ENCODE data around the gene NEK9. TPM values are rescaled to one million over a fixed set of nuclear protein-coding genes. Genes with fewer than 3 reads are reported as not detected.

NEK9 gene
- total and polyA plus RNA-seq, 4 donors, result 23.1 to 76.3 (median 53.3) TPM

DNA sequence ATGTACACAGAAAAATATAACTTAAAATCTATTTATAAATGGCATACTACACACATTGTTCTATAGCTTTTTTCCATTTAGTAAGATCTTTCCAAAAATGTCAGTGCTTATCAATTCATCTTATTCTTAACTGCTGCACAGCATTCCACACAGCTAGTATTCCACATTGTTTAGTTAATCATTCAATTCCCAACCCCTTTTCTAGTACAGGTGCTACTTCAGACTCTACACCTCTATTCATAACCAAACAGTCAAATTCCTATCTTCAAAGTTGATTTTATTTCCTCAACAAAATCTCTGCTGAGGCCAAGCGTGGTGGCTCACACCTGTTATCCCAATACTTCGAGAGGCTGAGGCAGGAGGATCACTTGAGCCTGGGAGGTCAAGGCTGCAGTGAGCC is 12.3 kb upstream of the NEK9 start:
- H3K27me3 ChIP-seq (ENCODE audit: control insufficient read depth in 3 of 3, insufficient read depth in 3 of 3, low read length in 2 of 3), result no peaks in the 10 kb centered on the region
- DNase-seq, result peak in 1 of 3 donors; percentile 23
- ATAC-seq (ENCODE audit: insufficient read depth, low FRiP score), result no peak
- H3K4me1 ChIP-seq (ENCODE audit: control insufficient read depth in 5 of 5, insufficient read depth in 5 of 5, low read length in 5 of 5), result peaks cover 0 to 12% (median 2%) of the 10 kb centered on the region in 5 donors
- WGBS, 2 donors, result 75 to 91% methylated on average over 2 of the region's 2 CpGs
- H3K9ac ChIP-seq (ENCODE audit: insufficient read depth in 1 of 2, low read length in 2 of 2), result no peak overlapping the region
- no peak overlapping the region for H3K27ac ChIP-seq (ENCODE audit: low read depth in 1 of 2, low read length in 1 of 2)
- no peaks in the 10 kb centered on the region for H3K9me3 ChIP-seq (ENCODE audit: control insufficient read depth in 4 of 4, insufficient read depth in 3 of 4, low read length in 3 of 4)
- H3K4me3 ChIP-seq, result no peak overlapping the region
- TF ChIP-seq, protein P1, sequence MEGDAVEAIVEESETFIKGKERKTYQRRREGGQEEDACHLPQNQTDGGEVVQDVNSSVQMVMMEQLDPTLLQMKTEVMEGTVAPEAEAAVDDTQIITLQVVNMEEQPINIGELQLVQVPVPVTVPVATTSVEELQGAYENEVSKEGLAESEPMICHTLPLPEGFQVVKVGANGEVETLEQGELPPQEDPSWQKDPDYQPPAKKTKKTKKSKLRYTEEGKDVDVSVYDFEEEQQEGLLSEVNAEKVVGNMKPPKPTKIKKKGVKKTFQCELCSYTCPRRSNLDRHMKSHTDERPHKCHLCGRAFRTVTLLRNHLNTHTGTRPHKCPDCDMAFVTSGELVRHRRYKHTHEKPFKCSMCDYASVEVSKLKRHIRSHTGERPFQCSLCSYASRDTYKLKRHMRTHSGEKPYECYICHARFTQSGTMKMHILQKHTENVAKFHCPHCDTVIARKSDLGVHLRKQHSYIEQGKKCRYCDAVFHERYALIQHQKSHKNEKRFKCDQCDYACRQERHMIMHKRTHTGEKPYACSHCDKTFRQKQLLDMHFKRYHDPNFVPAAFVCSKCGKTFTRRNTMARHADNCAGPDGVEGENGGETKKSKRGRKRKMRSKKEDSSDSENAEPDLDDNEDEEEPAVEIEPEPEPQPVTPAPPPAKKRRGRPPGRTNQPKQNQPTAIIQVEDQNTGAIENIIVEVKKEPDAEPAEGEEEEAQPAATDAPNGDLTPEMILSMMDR (IDR thresholded peaks at IDR 0.05; ENCODE audit: control extremely low read depth, extremely low read depth), result no peak
- H3K36me3 ChIP-seq (ENCODE audit: control insufficient read depth in 4 of 4, insufficient read depth in 4 of 4, low read length in 4 of 4), result peaks cover 7 to 14% (median 12%) of the 10 kb centered on the region in 4 donors

- 30 to 42% methylated on average over 1 of the region's 1 CpG for WGBS, 2 donors
- Histone ChIP-seq H3K4me1 (ENCODE audit: control insufficient read depth in 5 of 5, insufficient read depth in 5 of 5, low read length in 5 of 5) (peaks cover 0 to 12% (median 2%) of the 10 kb centered on the region in 5 donors), H3K36me3 (ENCODE audit: control insufficient read depth in 4 of 4, insufficient read depth in 4 of 4, low read length in 4 of 4) (peaks cover 11 to 17% (median 14%) of the 10 kb centered on the region in 4 donors), H3K9me3 (ENCODE audit: control insufficient read depth in 4 of 4, insufficient read depth in 3 of 4, low read length in 3 of 4) (no peaks in the 10 kb centered on the region), H3K27me3 (ENCODE audit: control insufficient read depth in 3 of 3, insufficient read depth in 3 of 3, low read length in 2 of 3) (no peaks in the 10 kb centered on the region), H3K27ac (ENCODE audit: low read depth in 1 of 2, low read length in 1 of 2) (no peak overlapping the region), H3K4me3 (no peak overlapping the region), H3K9ac (ENCODE audit: insufficient read depth in 1 of 2, low read length in 2 of 2) (peak overlapping the region in 1 of 2 donors; percentile 38)
- no peak for ATAC-seq (ENCODE audit: insufficient read depth, low FRiP score)
- TF ChIP-seq, protein P1 (IDR thresholded peaks at IDR 0.05; ENCODE audit: control extremely low read depth, extremely low read depth), result no peak
- peak in 2 of 3 donors; percentile 56 to 58 for DNase-seq
These were observed 11.6 kb upstream of the NEK9 start for GRCh38 chr14:75138492-75138891.

GRCh38 chr14:75134644-75135043 is 7.8 kb upstream of the NEK9 start:
- Histone ChIP-seq H3K27me3 (ENCODE audit: control insufficient read depth in 3 of 3, insufficient read depth in 3 of 3, low read length in 2 of 3) (no peaks in the 10 kb centered on the region), H3K36me3 (ENCODE audit: control insufficient read depth in 4 of 4, insufficient read depth in 4 of 4, low read length in 4 of 4) (peaks cover 11 to 27% (median 16%) of the 10 kb centered on the region in 4 donors), H3K4me3 (no peak overlapping the region), H3K9me3 (ENCODE audit: control insufficient read depth in 4 of 4, insufficient read depth in 3 of 4, low read length in 3 of 4) (no peaks in the 10 kb centered on the region), H3K4me1 (ENCODE audit: control insufficient read depth in 5 of 5, insufficient read depth in 5 of 5, low read length in 5 of 5) (peaks cover 0 to 16% (median 4%) of the 10 kb centered on the region in 5 donors), H3K27ac (ENCODE audit: low read depth in 1 of 2, low read length in 1 of 2) (no peak overlapping the region), H3K9ac (ENCODE audit: insufficient read depth in 1 of 2, low read length in 2 of 2) (no peak overlapping the region)
- TF ChIP-seq, protein P1 (IDR thresholded peaks at IDR 0.05; ENCODE audit: control extremely low read depth, extremely low read depth), result no peak
- DNase-seq, result no peak
- 84 to 87% methylated on average over 6 of the region's 6 CpGs for WGBS, 2 donors
- ATAC-seq (ENCODE audit: insufficient read depth, low FRiP score), result no peak

DNA sequence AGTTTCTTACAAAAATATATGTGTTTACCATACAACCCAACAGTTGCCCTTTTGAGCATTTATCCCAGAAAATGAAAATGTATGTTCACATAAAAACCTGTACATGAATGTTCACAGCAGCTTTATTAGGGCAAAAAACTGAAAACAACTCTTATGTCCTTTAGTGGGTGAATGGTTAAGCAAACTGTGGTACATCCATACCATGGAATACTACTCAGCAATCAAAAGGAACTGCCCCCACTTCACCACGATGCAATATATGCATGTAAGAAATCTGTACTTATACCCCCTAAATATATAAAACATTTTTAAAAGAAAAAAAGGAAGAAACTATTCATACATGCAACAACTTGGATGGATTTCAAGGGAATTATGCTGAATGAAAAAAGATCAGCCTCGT is 6.7 kb upstream of the NEK9 start:
- TF ChIP-seq, protein P1 (IDR thresholded peaks at IDR 0.05; ENCODE audit: control extremely low read depth, extremely low read depth), result no peak
- Histone ChIP-seq H3K27me3 (ENCODE audit: control insufficient read depth in 3 of 3, insufficient read depth in 3 of 3, low read length in 2 of 3) (no peaks in the 10 kb centered on the region), H3K27ac (ENCODE audit: low read depth in 1 of 2, low read length in 1 of 2) (no peak overlapping the region), H3K9me3 (ENCODE audit: control insufficient read depth in 4 of 4, insufficient read depth in 3 of 4, low read length in 3 of 4) (no peaks in the 10 kb centered on the region), H3K36me3 (ENCODE audit: control insufficient read depth in 4 of 4, insufficient read depth in 4 of 4, low read length in 4 of 4) (peaks cover 11 to 27% (median 16%) of the 10 kb centered on the region in 4 donors), H3K4me3 (no peak overlapping the region), H3K4me1 (ENCODE audit: control insufficient read depth in 5 of 5, insufficient read depth in 5 of 5, low read length in 5 of 5) (peaks cover 0 to 10% (median 4%) of the 10 kb centered on the region in 5 donors), H3K9ac (ENCODE audit: insufficient read depth in 1 of 2, low read length in 2 of 2) (no peak overlapping the region)
- ATAC-seq (ENCODE audit: insufficient read depth, low FRiP score), result no peak
- no peak for DNase-seq
- WGBS, 2 donors, result 47% methylated on average over 2 of the region's 2 CpGs

All from lung (tissue), 12 donors.